Effector memory CD4-positive, alpha-beta T cell (primary cell): Measurements from ENCODE around the gene DENND6A.
"Not testable (repeated sequence)": the region's sequence is repeated elsewhere in the genome, so short reads cannot be mapped to it uniquely, and the experiment has no call there.

Experiments
- DNase-seq, 3 donors: peaks; one replicate each; pipeline ENCODE4 v3.0.0-alpha.2; 2020
- H3K27ac ChIP-seq: 2 replicates; pipeline ENCODE4 v1.7.0; 2013; ENCODE audit warnings: mild to moderate bottlenecking, low read length, moderate library complexity; ENCODE audit not compliant: insufficient read depth, poor library complexity, severe bottlenecking
- H3K27me3 ChIP-seq: replicated peaks from 2 replicates; pipeline ENCODE4 v1.7.0; 2013; ENCODE audit warnings: mild to moderate bottlenecking, low read length; ENCODE audit not compliant: insufficient read depth, control insufficient read depth, poor library complexity, severe bottlenecking
- H3K36me3 ChIP-seq: 2 replicates; pipeline ENCODE4 v1.7.0; 2013; ENCODE audit warnings: mild to moderate bottlenecking, low read length, moderate library complexity; ENCODE audit not compliant: control insufficient read depth, insufficient read depth
- H3K4me1 ChIP-seq: 2 replicates; pipeline ENCODE4 v1.7.0; 2013; ENCODE audit warnings: low read length, mild to moderate bottlenecking; ENCODE audit not compliant: control insufficient read depth, insufficient read depth, poor library complexity, severe bottlenecking
- H3K4me3 ChIP-seq: 2 replicates; pipeline ENCODE4 v1.7.0; 2013; ENCODE audit warnings: low read length, low read depth, mild to moderate bottlenecking; ENCODE audit not compliant: insufficient read depth, poor library complexity, severe bottlenecking
- H3K9me3 ChIP-seq: 2 replicates; pipeline ENCODE4 v1.7.0; 2013; ENCODE audit warnings: mild to moderate bottlenecking, low read length, moderate library complexity; ENCODE audit not compliant: control insufficient read depth

DENND6A gene

GRCh38 chr3:57700737-57701136 is 7.9 kb upstream of the DENND6A start:
- no peaks in the 10 kb centered on the region for H3K4me1 ChIP-seq
- H3K4me3 ChIP-seq: no peak overlapping the region
- no peak overlapping the region for H3K27ac ChIP-seq
- no peaks in the 10 kb centered on the region for H3K9me3 ChIP-seq
- no peaks in the 10 kb centered on the region for H3K36me3 ChIP-seq
- H3K27me3 ChIP-seq: no peaks in the 10 kb centered on the region
- DNase-seq: no peak

- DNase-seq: no peak
- no peaks in the 10 kb centered on the region for H3K27me3 ChIP-seq
- H3K4me1 ChIP-seq: no peaks in the 10 kb centered on the region
- H3K27ac ChIP-seq: no peak overlapping the region
- no peak overlapping the region for H3K4me3 ChIP-seq
- no peaks in the 10 kb centered on the region for H3K36me3 ChIP-seq
- H3K9me3 ChIP-seq: no peaks in the 10 kb centered on the region
Measured at GRCh38 chr3:57699591-57699990, 6.7 kb upstream of the DENND6A start.

DNA sequence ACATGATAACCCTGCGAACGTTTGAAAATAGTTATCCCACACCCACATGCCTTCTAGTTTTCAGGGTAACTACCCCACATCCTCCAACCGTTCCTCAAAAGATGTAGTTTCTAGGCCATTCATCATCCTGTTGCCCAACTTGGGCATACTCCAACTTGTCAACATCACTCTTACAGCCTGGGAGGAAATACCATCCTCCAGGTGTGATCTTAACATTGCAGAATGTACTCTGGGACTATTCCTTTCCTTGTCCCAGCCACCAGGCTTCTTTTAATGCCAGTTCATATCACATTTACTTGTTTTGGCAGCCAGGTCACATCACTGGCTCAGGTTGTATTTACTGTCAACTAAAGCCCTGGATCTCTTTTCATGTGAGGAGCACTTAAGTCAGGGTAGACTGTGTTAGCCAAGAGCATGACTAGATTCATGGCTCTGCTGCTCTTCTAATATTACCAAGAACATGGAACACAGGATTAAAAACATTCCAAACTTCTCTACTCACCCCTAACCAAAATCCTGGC is 4.0 kb upstream of the DENND6A start:
- Histone ChIP-seq H3K27ac (no peak overlapping the region), H3K9me3 (no peaks in the 10 kb centered on the region), H3K4me3 (no peak overlapping the region), H3K4me1 (peaks cover 4% of the 10 kb centered on the region), H3K36me3 (no peaks in the 10 kb centered on the region), H3K27me3 (no peaks in the 10 kb centered on the region)
- no peak for DNase-seq

DNA sequence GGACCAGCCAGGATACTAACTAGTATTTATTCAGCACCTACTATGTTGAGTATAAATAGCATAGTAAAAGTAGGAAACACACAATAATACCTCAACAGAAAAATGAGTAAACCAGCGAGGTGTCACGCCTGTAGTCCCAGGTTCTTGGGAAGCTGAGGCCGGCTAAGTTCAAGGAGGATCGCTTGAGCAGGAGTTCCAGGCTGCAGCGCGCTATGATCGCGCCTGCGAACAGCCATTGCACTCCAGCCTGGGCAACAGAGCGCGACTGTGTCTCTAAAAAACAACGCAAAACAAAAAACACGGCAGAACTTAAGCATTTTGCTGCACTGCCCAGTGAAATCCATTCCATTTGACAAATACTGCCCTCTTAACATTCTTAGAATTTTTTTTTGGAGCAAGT is 1.3 kb upstream of the DENND6A start:
- H3K4me1 ChIP-seq: peaks cover 16% of the 10 kb centered on the region
- no peaks in the 10 kb centered on the region for H3K36me3 ChIP-seq
- no peak overlapping the region for H3K27ac ChIP-seq
- DNase-seq: no peak
- no peak overlapping the region for H3K4me3 ChIP-seq
- H3K9me3 ChIP-seq: no peaks in the 10 kb centered on the region
- H3K27me3 ChIP-seq: no peaks in the 10 kb centered on the region

- Histone ChIP-seq H3K4me3 (peak overlapping the region; percentile 85), H3K4me1 (peaks cover 26% of the 10 kb centered on the region), H3K27ac (peak overlapping the region; percentile 84)
- not testable (repeated sequence) for DNase-seq, H3K9me3 ChIP-seq, H3K27me3 ChIP-seq, H3K36me3 ChIP-seq
Measured at GRCh38 chr3:57692133-57692395, 813 bp downstream of the DENND6A start.

GRCh38 chr3:57691411-57692132 is 1.3 kb downstream of the DENND6A start:
- peak overlapping the region; percentile 85 for H3K4me3 ChIP-seq
- H3K4me1 ChIP-seq: peaks cover 28% of the 10 kb centered on the region
- peak overlapping the region; percentile 84 for H3K27ac ChIP-seq
- DNase-seq: no peak
- H3K36me3 ChIP-seq: no peaks in the 10 kb centered on the region
- no peaks in the 10 kb centered on the region for H3K27me3 ChIP-seq
- H3K9me3 ChIP-seq: no peaks in the 10 kb centered on the region

- Histone ChIP-seq H3K4me1 (peaks cover 28% of the 10 kb centered on the region), H3K4me3 (no peak overlapping the region), H3K9me3 (no peaks in the 10 kb centered on the region), H3K27me3 (no peaks in the 10 kb centered on the region), H3K36me3 (peaks cover 2% of the 10 kb centered on the region), H3K27ac (no peak overlapping the region)
- no peak for DNase-seq
Measured at GRCh38 chr3:57689367-57690053, 3.4 kb downstream of the DENND6A start.

DNA sequence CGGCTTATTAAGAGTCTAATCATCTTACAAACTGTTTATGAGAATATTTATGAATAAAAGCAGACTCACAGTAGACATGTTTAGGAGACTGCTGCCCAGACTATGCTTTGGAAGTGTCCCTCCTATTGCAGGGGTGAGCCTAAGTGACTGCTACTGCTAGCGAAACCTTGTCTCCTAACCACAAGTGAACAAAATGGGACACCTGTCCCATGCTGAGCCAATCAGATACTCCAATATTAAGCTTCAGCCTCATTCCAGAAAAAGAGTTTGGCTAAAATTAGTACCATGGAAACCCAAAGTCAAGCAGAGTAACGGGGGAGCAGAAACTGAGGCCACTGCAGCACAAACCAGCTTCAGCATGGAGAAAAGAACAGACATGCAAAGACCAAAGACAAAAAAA is 4.6 kb downstream of the DENND6A start:
- H3K27ac ChIP-seq: no peak overlapping the region
- peaks cover 27% of the 10 kb centered on the region for H3K4me1 ChIP-seq

GRCh38 chr3:57683286-57683685 is 9.6 kb downstream of the DENND6A start:
- no peak for DNase-seq
- Histone ChIP-seq H3K36me3 (peaks cover 4% of the 10 kb centered on the region), H3K27ac (no peak overlapping the region), H3K27me3 (no peaks in the 10 kb centered on the region), H3K9me3 (no peaks in the 10 kb centered on the region), H3K4me3 (no peak overlapping the region), H3K4me1 (peaks cover 15% of the 10 kb centered on the region)

More for the DNA sequence above, 4.6 kb downstream of the DENND6A start:
- H3K9me3 ChIP-seq: no peaks in the 10 kb centered on the region
- DNase-seq: no peak
- peaks cover 4% of the 10 kb centered on the region for H3K36me3 ChIP-seq
- no peaks in the 10 kb centered on the region for H3K27me3 ChIP-seq
- no peak overlapping the region for H3K4me3 ChIP-seq

GRCh38 chr3:57682284-57682683 is 10.6 kb downstream of the DENND6A start:
- H3K36me3 ChIP-seq: peaks cover 4% of the 10 kb centered on the region
- peaks cover 9% of the 10 kb centered on the region for H3K4me1 ChIP-seq

More at GRCh38 chr3:57682284-57682683, 10.6 kb downstream of the DENND6A start:
- Histone ChIP-seq H3K4me3 (no peak overlapping the region), H3K9me3 (no peaks in the 10 kb centered on the region), H3K27me3 (no peaks in the 10 kb centered on the region), H3K27ac (no peak overlapping the region)
- no peak for DNase-seq
